Measurements from ENCODE around the gene PTPRD. TPM values are rescaled to one million over a fixed set of nuclear protein-coding genes. Genes with fewer than 3 reads are reported as not detected.

The PTPRD gene
- total RNA-seq, 1 experiment from 2014 or later = 32.5 TPM

DNA sequence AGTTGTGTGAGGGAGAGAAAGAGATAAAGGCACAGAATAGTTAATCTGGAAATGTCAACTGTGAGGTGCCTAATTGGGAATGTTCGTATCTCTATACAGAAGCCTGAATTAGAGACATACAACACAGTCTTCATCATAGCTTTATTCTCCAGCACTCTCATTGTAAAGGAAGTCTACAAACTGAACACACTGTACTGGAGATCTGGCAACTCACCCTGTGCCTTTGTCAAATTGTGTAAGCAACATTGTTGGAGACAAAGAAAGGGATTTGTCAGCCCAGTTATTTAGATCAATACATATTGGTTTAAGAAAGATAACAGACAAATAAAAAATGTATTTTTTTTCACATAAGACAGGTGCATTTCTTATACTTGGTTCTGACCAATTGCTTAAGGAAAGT lies 1980.3 kb downstream of the PTPRD start:
- Mint-ChIP-seq H3K27ac (no peak overlapping the region), H3K4me1 (peaks cover 10% of the 10 kb centered on the region in 2 experiments), H3K4me3 (no peak overlapping the region), H3K27me3 (ENCODE audit: low read depth) (no peaks in the 10 kb centered on the region), H3K9me3 (no peaks in the 10 kb centered on the region), H3K36me3 (ENCODE audit: insufficient read depth in 1 of 3, low read depth in 3 of 3) (no peaks in the 10 kb centered on the region)
- Histone ChIP-seq H3K9me3 (ENCODE audit: control insufficient read depth, low read depth, low read length) (no peaks in the 10 kb centered on the region), H2BK15ac (ENCODE audit: low read depth, low read length) (no peak overlapping the region), H2BK120ac (ENCODE audit: low read depth, low read length, poor library complexity, severe bottlenecking) (no peak overlapping the region), H2BK20ac (ENCODE audit: low read depth, low read length, poor library complexity, severe bottlenecking) (no peak overlapping the region), H4K91ac (ENCODE audit: insufficient read length, low read depth, low read length) (no peak overlapping the region), H2BK5ac (ENCODE audit: insufficient read length, low read length) (no peak overlapping the region), H3K4me2 (ENCODE audit: insufficient read depth, insufficient read length, low read length) (no peak overlapping the region), H3K56ac (ENCODE audit: insufficient read length, low read depth, low read length) (no peak overlapping the region), H3K79me2 (ENCODE audit: insufficient read depth, low read length) (no peaks in the 10 kb centered on the region), H4K20me1 (ENCODE audit: control insufficient read depth, insufficient read depth, insufficient read length) (no peaks in the 10 kb centered on the region), H4K5ac (ENCODE audit: insufficient read length, low read depth, low read length) (no peak overlapping the region), H3K9ac (ENCODE audit: extremely low read depth, insufficient read length, low read length) (no peak overlapping the region), H3K18ac (ENCODE audit: insufficient read length, low read depth, low read length) (no peak overlapping the region), H3K14ac (ENCODE audit: insufficient read depth, low read length) (no peak overlapping the region), H2AK5ac (ENCODE audit: insufficient read length, low read length) (no peak overlapping the region), H3K79me1 (ENCODE audit: insufficient read depth, low read depth, low read length, poor library complexity, severe bottlenecking) (no peaks in the 10 kb centered on the region), H3K23me2 (ENCODE audit: insufficient read length, low read depth, low read length, poor library complexity, severe bottlenecking) (no peaks in the 10 kb centered on the region), H3K27ac (ENCODE audit: insufficient read length, low read depth, low read length) (no peak overlapping the region), H2AFZ (ENCODE audit: low read length) (no peak overlapping the region), H3T11ph (ENCODE audit: low read length) (no peak overlapping the region), H3K4ac (ENCODE audit: low read depth, low read length) (no peak overlapping the region), H2BK12ac (ENCODE audit: insufficient read length, low read depth, low read length) (no peak overlapping the region), H3K4me1 (ENCODE audit: insufficient read depth, low read length) (no peaks in the 10 kb centered on the region; the same call in 1 of the 2 replicates), H3K27me3 (ENCODE audit: insufficient read depth, low read length) (no peaks in the 10 kb centered on the region), H4K8ac (replicated peaks; ENCODE audit: insufficient read length, low read depth, low read length) (no peak overlapping the region), H3K23ac (ENCODE audit: insufficient read length, low read depth, low read length) (no peak overlapping the region)
- WGBS (ENCODE audit: extremely low coverage, insufficient read length, low lambda C conversion rate) = no CpG with 5 or more reads among the region's 1 CpG
- DNase-seq = no peak
- TF ChIP-seq CTCF (conservative IDR thresholded peaks at IDR 0.05) = no peak

Measured in H9 (cell line).